LNCAP (cell line): ENCODE results near the gene KCNT2.

Experiments
- TF ChIP-seq, protein P1 (sequence below): fragments of 450-650 bp; IDR thresholded peaks from 2 replicates; pipeline ENCODE4 v1.5.1; 2017; ENCODE audit warnings: mild to moderate bottlenecking

KCNT2 gene

DNA sequence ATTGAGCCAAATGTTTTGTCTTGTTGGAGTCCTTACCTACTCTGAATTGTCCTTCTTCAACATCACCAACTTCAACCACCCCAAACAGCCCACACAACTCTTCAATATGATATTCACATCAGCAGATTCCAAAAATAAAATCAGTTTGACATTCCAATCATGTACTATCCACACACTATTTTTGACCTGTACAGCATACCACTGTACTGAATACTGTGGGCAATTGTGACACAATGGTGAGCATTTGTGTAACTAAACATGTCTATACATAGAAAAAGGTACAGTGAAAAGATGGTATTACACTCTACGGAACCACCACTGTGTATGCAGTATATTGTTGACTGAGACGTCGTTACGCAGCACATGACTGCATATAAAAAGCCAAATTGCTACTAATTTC, 223.1 kb downstream of the KCNT2 start:
- TF ChIP-seq, protein P1, sequence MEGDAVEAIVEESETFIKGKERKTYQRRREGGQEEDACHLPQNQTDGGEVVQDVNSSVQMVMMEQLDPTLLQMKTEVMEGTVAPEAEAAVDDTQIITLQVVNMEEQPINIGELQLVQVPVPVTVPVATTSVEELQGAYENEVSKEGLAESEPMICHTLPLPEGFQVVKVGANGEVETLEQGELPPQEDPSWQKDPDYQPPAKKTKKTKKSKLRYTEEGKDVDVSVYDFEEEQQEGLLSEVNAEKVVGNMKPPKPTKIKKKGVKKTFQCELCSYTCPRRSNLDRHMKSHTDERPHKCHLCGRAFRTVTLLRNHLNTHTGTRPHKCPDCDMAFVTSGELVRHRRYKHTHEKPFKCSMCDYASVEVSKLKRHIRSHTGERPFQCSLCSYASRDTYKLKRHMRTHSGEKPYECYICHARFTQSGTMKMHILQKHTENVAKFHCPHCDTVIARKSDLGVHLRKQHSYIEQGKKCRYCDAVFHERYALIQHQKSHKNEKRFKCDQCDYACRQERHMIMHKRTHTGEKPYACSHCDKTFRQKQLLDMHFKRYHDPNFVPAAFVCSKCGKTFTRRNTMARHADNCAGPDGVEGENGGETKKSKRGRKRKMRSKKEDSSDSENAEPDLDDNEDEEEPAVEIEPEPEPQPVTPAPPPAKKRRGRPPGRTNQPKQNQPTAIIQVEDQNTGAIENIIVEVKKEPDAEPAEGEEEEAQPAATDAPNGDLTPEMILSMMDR: no peak

DNA sequence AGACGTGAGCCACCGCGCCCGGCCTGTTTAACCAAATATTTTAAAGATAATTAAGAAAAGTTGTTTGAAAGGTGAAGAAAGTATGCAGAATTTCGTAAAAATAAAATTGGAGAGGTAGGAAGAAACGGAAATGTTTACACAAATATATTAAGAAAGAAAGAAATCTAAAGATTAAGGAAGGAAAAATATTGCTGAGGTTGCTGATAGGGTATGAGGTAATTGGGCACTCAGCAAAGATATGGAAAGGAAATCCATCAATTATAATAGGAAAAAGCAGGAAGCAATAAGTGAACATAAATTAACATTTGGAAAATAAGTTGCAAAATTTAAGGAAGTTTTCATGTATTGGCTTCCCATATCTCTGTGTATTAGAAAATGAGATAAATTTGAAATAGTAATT, 225.9 kb downstream of the KCNT2 start:
- TF ChIP-seq, protein P1: no peak

DNA sequence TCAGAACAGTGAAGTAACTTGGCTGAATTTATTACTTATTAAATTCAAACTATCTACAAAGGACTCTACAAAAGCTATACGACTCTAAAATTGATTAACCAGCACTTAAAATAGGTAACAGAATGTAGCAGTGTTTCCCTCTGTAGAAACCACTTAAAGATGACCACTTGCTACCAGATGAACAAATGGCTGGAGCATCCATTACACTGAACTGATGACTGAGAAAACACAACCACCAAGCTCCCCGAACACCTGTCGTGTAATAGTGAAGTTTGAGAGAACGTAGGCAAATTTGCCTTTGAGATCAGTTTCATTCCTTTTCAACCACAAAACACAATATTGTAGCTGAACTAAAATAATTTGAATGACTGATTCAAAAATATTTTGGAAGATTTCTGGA, 226.7 kb downstream of the KCNT2 start:
- TF ChIP-seq, protein P1: no peak

DNA sequence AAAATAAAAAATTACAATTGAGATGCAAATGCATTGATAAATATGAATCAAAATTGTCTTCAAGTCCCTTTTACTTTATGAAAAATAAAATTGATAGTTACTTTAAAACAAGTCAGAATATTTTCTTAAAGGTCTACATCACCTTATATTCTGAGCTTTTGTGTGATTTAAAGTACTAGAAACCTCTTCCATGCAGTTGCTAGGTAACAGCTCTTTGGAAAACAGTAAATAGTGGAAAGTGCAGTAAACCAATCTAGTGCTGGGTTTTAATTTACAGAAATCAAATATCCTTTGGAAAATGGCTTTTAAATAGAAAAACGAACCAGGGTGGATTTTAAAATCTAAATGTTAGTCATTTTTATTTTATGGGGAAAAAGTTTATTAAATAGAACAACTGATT, 227.9 kb downstream of the KCNT2 start:
- TF ChIP-seq, protein P1: no peak

DNA sequence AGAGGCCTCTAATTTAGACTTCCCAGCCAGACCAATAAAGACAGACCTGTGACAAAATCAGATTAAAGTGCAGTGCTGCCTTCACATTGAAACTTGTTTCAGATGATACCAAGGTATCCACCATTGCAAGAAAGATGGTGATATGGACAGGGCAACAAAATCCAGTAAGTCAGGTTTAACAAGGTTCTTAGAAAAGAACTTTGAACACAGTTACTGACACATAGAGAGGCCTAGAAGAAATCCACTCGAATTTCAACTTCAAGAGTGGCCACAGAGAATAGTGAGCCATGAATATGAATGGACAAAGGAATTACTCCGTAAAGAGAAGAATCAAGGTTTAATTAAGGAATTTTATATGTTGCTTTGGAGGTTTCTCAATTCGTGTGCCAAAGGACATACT, 230.4 kb downstream of the KCNT2 start:
- TF ChIP-seq, protein P1: no peak

DNA sequence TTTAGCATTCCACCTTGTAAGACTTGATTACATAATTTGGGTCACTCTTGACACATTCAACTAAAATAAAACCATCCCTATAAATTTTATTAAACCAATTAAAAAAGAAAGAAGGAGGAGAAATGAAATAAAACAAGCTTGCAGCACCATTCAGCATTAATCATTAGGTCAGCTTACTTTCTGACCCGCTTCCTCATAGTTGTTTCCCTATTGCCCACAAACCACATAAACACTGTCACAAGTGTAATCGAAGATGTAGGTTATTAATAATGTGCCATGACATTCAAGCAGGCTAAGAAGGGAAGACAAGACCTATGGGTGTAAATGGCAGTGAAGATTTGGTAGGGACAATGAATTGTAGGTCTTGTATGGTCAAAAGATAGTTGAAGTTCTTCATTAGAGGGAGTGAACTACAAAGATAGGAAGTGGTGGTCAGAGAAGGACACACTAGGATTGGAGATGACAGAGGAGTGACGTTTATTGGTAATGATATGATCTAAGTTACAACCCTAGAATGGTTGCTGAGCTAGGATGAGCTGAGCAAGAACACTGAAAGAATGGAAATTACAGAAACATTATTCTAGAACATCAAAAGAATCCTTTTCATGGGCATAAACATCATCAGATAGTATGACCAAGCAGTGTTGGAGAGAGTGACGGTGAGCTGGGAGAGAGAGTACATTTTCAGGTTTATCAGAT, 231.5 kb downstream of the KCNT2 start:
- TF ChIP-seq, protein P1: no peak

DNA sequence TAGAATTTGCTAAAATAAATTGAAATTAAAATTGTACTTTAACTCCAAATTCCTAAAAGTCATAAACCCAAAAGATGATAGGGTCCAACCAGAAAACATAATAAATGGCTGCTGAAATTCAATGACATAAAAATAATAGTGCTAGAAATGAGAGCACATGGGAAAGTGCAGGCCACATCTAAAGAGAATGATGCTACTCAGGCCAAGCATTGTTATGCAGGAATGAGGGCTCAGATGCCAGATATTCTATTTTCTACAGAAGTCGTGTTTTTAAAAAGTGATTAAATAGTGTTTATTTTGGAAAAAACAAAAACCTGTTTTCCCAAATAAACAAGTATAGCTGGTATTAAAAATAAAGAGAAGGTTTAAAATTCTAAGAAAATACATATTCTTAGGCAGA, 234.4 kb downstream of the KCNT2 start:
- TF ChIP-seq, protein P1: no peak
